GM19455 (cell line): ENCODE results near the gene TRIM68.

Source experiments
- ATAC-seq: cut with Tn5 transposase; IDR thresholded peaks from one replicate; pipeline ENCODE4 v1.9.1; 2021; ENCODE audit not compliant: unreplicated experiment

TRIM68 gene, protein sequence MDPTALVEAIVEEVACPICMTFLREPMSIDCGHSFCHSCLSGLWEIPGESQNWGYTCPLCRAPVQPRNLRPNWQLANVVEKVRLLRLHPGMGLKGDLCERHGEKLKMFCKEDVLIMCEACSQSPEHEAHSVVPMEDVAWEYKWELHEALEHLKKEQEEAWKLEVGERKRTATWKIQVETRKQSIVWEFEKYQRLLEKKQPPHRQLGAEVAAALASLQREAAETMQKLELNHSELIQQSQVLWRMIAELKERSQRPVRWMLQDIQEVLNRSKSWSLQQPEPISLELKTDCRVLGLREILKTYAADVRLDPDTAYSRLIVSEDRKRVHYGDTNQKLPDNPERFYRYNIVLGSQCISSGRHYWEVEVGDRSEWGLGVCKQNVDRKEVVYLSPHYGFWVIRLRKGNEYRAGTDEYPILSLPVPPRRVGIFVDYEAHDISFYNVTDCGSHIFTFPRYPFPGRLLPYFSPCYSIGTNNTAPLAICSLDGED

GRCh38 chr11:4607781-4608666, at the start of gene TRIM68:
TRIM68 (minus strand) TSS chr11:4608231; CDS start chr11:4605504, 2,727 bp downstream.
- peak; percentile 100 for ATAC-seq

DNA sequence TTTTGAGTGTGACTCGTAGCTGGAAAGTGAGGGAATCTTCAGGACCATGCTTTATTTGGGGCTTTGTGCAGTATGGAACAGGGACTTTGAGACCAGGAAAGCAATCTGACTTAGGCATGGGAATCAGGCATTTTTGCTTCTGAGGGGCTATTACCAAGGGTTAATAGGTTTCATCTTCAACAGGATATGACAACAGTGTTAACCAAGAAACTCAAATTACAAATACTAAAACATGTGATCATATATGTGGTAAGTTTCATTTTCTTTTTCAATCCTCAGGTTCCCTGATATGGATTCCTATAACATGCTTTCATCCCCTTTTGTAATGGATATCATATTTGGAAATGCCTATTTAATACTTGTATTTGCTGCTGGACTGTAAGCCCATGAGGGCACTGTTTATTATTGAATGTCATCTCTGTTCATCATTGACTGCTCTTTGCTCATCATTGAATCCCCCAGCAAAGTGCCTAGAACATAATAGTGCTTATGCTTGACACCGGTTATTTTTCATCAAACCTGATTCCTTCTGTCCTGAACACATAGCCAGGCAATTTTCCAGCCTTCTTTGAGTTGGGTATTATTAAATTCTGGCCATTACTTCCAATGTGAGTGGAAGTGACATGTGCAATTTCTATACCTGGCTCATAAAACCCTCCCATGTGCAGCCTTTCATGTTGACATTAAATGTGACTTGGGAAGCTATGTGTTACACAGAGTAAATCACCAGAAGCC, 46.8 kb upstream of the TRIM68 start:
- no peak for ATAC-seq

- no peak for ATAC-seq
Measured at GRCh38 chr11:4647766-4648165, 39.7 kb upstream of the TRIM68 start.

DNA sequence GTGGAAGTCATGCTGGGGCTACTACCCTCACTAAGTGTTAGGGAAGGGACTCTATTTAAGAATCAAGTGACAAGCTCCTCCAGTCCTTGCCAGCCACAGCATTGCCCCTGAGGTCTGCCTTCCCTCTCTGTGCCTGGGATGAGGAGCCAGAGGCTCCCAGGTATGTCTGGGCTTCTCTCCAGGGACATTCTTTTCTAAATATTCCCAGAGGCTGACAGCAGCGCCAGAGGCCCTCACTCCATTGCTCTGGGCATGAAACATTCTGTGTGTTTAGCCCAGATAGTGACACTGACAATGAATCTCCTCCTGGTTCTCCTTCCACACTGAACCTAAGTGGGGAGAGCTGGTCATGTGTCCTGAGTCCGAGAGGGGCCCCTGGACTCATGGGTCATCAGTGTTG, 37.9 kb upstream of the TRIM68 start:
- ATAC-seq = no peak

GRCh38 chr11:4644233-4644632, 36.2 kb upstream of the TRIM68 start:
- no peak for ATAC-seq

DNA sequence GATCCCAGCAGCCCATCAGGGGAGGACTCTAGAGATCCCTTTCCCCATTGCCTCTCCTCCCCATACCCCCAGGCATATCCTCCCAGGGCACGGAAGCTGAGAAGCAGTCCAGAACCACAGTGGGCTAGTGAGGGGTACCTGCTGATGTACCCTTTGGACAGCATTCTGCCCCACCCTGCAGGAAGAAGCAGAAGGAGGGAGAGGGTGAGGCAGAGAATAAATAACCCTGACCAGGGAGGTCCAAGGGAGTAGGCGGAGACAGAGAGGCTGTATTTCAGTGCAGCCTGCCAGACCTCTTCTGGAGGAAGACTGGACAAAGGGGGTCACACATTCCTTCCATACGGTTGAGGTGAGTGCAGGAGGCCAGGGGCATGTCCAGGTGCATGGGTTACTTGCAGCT, 35.7 kb upstream of the TRIM68 start, which contains the start of gene OR51E1:
Gene OR51E1, plus strand, starts transcription at position 301 of the 400 bp plus-strand sequence. CDS start 8,545 bp downstream, outside the sequence.
- ATAC-seq = no peak

GRCh38 chr11:4643076-4643475, 35.0 kb upstream of the TRIM68 start:
- no peak for ATAC-seq

DNA sequence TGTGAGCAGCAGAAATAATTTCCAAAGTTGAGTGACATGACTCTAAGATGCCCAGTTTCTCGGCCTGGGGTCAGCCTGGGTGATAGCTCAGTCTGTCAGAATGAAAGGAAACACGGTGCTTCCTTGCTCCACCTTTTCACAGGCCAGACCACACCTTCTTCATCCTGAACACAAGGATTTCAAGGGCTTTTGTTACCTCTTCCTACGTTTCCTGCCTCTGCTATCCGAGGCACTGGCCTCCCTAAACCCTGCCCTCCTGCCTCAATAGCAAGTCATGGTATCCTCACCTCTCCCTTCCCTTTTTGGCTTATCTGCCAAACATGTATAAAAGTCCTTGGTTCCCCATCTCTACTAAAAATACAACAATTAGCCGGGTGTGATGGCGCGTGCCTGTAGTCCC, 34.0 kb upstream of the TRIM68 start:
- no peak for ATAC-seq

- ATAC-seq = no peak
Measured at GRCh38 chr11:4641501-4641900, 33.5 kb upstream of the TRIM68 start.

- ATAC-seq = no peak
Measured at GRCh38 chr11:4639931-4640330, 31.9 kb upstream of the TRIM68 start.

DNA sequence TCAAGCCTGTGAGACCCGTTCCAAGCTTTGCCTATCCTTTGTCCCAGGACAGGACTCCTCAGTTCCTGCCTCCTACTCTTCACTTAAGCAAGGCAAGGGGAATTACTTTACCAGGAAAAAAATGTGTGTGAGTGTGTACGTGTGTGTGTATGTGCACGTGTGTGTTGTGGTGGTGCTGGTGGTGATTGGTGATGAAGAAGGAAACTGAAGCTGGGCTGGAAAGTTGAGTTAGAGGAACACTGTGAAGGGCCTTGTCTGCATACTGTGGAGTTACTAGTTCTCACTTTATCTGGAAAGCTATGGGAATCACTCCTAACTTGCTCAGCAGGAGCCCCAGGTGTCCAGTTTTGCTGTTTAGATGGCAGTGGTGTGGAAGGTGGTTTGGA, 29.6 kb upstream of the TRIM68 start:
- no peak for ATAC-seq

GRCh38 chr11:4636962-4637661, 29.1 kb upstream of the TRIM68 start, which contains the start of gene OR51D1:
OR51D1 (plus strand) TSS chr11:4637477; CDS start chr11:4639791, 2,314 bp downstream.
- ATAC-seq = peak; percentile 96

- ATAC-seq = no peak
Measured at GRCh38 chr11:4636136-4636535, 28.1 kb upstream of the TRIM68 start.

DNA sequence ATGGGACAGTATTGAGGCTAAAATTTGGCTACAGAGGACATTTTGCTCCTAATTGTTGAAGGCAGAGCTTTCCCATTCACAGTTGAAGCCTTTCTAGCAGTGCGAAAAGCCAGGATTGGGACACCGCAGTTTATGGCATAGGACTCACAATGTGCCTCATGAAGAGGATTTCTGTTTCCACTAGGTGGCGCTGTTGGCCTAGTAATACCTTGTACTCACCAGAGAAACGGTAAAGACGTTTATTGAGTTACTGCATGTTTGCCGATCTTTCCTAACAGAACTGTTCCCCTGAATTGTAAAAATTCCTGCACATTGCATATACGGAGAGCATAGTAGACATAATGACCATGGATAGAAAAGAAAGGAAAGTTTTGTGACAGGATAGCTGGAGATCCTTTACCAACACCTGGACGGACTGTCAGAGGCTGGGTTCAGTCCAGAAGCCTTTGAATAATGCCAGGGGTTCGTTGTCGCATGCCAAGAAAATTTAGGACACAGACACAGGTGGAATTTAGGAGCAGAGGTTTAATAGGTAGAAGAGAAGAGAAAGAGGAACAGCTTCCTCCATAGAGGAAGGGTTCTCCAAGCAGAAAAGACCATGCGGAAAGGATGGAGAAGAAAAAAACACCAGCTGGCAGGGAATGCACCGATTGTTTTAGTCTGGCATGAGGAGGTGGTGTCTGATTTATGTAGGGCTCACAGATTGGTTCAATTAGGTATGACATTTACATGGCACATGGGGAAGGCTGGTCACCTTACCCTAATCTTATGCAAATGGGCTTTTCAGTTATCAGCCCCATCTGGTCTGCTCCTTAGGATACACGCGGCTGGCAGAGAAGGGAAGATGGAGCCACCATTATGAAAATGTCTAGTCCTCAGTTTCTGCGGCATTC, 18.4 kb upstream of the TRIM68 start:
- no peak for ATAC-seq

- no peak for ATAC-seq
Measured at GRCh38 chr11:4619514-4619913, 11.5 kb upstream of the TRIM68 start.

DNA sequence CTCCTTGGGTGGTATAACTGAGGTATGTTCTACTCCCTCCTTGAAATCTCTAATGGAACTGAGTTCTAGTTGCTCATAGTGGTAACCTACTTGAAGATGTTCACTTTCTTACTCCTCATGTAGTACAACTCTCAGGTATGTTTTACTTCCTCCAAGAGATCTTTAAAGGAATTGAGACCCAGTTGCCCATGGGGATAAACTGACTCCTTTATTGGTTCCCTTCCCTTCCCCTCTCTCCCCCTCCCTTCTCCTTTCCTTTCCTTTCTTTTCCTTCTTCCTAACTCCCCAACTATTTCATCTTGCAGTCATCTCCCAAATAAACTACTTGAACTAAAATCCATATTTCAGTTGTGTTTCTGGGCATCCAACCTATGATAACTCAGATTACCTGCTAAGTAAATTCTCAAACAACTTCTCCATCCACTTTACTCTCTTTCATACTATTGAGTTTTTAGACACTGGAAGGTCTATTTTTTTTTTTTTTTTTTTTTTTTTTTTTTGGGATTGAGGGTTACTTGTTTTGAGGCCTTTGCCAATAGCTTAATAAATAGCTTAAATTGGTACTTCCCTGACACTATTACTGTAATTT, 7.9 kb upstream of the TRIM68 start:
- no peak for ATAC-seq

DNA sequence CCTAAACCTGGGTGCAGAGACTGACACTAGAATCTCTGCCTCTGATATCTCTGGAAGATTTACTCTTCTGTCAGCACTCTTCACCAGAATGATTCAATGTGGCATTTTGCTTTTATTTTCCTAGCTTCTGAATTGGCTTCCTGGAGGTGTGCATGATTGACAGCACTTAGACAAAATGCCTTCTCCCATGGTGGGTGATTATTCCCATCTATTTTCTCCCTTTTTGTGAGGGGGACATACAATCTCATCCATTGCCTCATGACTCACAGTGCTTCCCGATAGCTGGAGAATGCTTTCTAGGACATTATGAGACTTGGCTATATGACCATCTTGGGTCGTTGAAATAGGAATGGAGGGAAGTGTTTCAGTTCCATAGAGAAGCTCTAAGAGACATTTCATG, 4.0 kb upstream of the TRIM68 start:
- ATAC-seq = no peak

- no peak for ATAC-seq
Measured at GRCh38 chr11:4610258-4610935, 2.4 kb upstream of the TRIM68 start.
